Endothelial cell of umbilical vein (primary cell): ENCODE data around the gene DDIT4. TPM values are rescaled to one million over a fixed set of nuclear protein-coding genes. Genes with fewer than 3 reads are reported as not detected.
A peak's percentile ranks its signal among the peaks of the same experiment; 100 is the strongest.

ENCODE experiments used
- BruUV-seq: library from RNA; stranded (reverse); fragments of 400-500 nt; replicated peaks from 2 replicates; lab custom pipeline; 2021; lab: Mats Ljungman, UMichigan
- CTCF ChIA-PET: fragments of 300-600, 350-600 bp; sonication (Branson Sonifier 250); formaldehyde crosslinking; loops from one replicate; lab custom pipeline; 2021; ENCODE audit warnings: antibody characterized with exemption, inconsistent platforms; lab: Charles Lee
- POLR2A ChIA-PET: fragments of 300-600, 350-600 bp; sonication (Branson Sonifier 250); formaldehyde crosslinking; loops from one replicate; lab custom pipeline; 2021; ENCODE audit warnings: antibody characterized with exemption, inconsistent platforms; lab: Charles Lee
- DNase-seq: peaks from one replicate; pipeline ENCODE4 v3.0.0-alpha.2; 2011; ENCODE audit warnings: low read depth, low spot score
- FAIRE-seq: peaks from 2 replicates; lab custom pipeline; 2011; peaks lifted over from hg19 to GRCh38; lab: Jason Lieb, UNC
- H2AFZ ChIP-seq: 2 replicates; pipeline ENCODE4 v1.6.0; 2012; ENCODE audit warnings: low read depth, low read length, control low read depth, inconsistent platforms
- H3K27ac ChIP-seq: 2 replicates; pipeline ENCODE4 v1.5.1; 2011; ENCODE audit warnings: low read depth, mild to moderate bottlenecking, control low read depth, low read length, moderate library complexity; ENCODE audit not compliant: insufficient read depth
- H3K27me3 ChIP-seq, 2 experiments: 2 replicates each; pipeline versions ENCODE4 v1.6.0 to v1.6.1; 2011; ENCODE audit warnings: low read length in 2 of 2, mixed read lengths in 1 of 2; ENCODE audit not compliant: control insufficient read depth in 2 of 2, insufficient read depth in 2 of 2
- H3K36me3 ChIP-seq, 2 experiments: 2 replicates in 1 of 2; 3 replicates in 1 of 2; pipeline ENCODE4 v1.5.1; 2011; ENCODE audit warnings: low read length in 2 of 2, mild to moderate bottlenecking in 1 of 2, moderate library complexity in 1 of 2; ENCODE audit not compliant: control insufficient read depth in 2 of 2, insufficient read depth in 2 of 2; ENCODE audit errors: extremely low read depth in 1 of 2
- H3K4me1 ChIP-seq: 3 replicates; pipeline ENCODE4 v1.5.1; 2011; ENCODE audit warnings: mild to moderate bottlenecking, low read length; ENCODE audit not compliant: control insufficient read depth, insufficient read depth; ENCODE audit errors: extremely low read depth
- H3K4me2 ChIP-seq: 2 replicates; pipeline ENCODE4 v1.6.1; 2011; ENCODE audit warnings: low read length, control low read depth, mixed read lengths; ENCODE audit not compliant: insufficient read depth
- H3K4me3 ChIP-seq, 3 experiments: fragments of 200-600 bp in 1 of 3; sonication (generic), shearing (Covaris generic) in 1 of 3; replicated peaks in 1 of 3; 2 replicates each; pipeline ENCODE4 v1.5.1; 2011 to 2016; ENCODE audit warnings: control low read depth in 3 of 3, low read length in 3 of 3, mild to moderate bottlenecking in 2 of 3, inconsistent platforms in 1 of 3, low read depth in 1 of 3, moderate library complexity in 1 of 3; ENCODE audit not compliant: insufficient read depth in 1 of 3
- H3K79me2 ChIP-seq: 2 replicates; pipeline ENCODE4 v1.6.0; 2012; ENCODE audit warnings: low read length, inconsistent platforms; ENCODE audit not compliant: control insufficient read depth, insufficient read depth
- H3K9ac ChIP-seq: replicated peaks from 2 replicates; pipeline ENCODE3; 2011; ENCODE audit warnings: low read length, control low read depth; ENCODE audit not compliant: insufficient read depth; ENCODE audit errors: extremely low read depth
- H3K9me1 ChIP-seq: replicated peaks from 3 replicates; pipeline ENCODE4 v1.6.0; 2011; ENCODE audit warnings: mild to moderate bottlenecking, low read length; ENCODE audit not compliant: control insufficient read depth, insufficient read depth; ENCODE audit errors: extremely low read depth
- H3K9me3 ChIP-seq: replicated peaks from 2 replicates; pipeline ENCODE4 v1.5.1; 2012; ENCODE audit warnings: low read length, inconsistent platforms; ENCODE audit not compliant: control insufficient read depth, insufficient read depth
- H4K20me1 ChIP-seq: replicated peaks from 2 replicates; pipeline ENCODE3; 2011; ENCODE audit warnings: mild to moderate bottlenecking, low read length; ENCODE audit not compliant: control insufficient read depth, insufficient read depth; ENCODE audit errors: extremely low read depth
- EZH2 ChIP-seq: IDR thresholded peaks from 2 replicates; pipeline ENCODE4 v1.6.1; 2012; ENCODE audit warnings: borderline replicate concordance, low read depth, mild to moderate bottlenecking, moderate library complexity, low read length, inconsistent platforms; ENCODE audit not compliant: severe bottlenecking
- FOS ChIP-seq: IDR thresholded peaks from 2 replicates; pipeline ENCODE4 v1.6.1; 2011; ENCODE audit warnings: mild to moderate bottlenecking, low read length, moderate library complexity, borderline replicate concordance; ENCODE audit not compliant: insufficient read depth
- GATA2 ChIP-seq: IDR thresholded peaks from 2 replicates; pipeline ENCODE4 v1.7.0; 2011; ENCODE audit warnings: low read depth, mild to moderate bottlenecking, moderate library complexity, mixed read lengths, low read length; ENCODE audit not compliant: insufficient read length, insufficient read depth
- JUN ChIP-seq: IDR thresholded peaks from 2 replicates; pipeline ENCODE4 v1.6.1; 2011; ENCODE audit warnings: borderline replicate concordance, low read depth; ENCODE audit not compliant: insufficient read length, insufficient read depth
- MYC ChIP-seq: IDR thresholded peaks from one replicate; pipeline ENCODE4 v1.6.1; 2011; ENCODE audit warnings: mild to moderate bottlenecking, low read depth, low read length
- POLR2AphosphoS5 ChIP-seq: IDR thresholded peaks from 2 replicates; pipeline ENCODE4 v1.6.1; 2012; ENCODE audit warnings: low read depth, mild to moderate bottlenecking, control low read depth, low read length, moderate library complexity; ENCODE audit not compliant: insufficient read depth
- dilution Hi-C: fragments of 300-500 bp; cut with MboI; formaldehyde crosslinking; loops from one replicate; pipeline ENCODE4 v1.15.0; 2019; ENCODE audit warnings: low sequenced_read_pairs; ENCODE audit not compliant: extremely low pct_ligation_motif_present
- intact Hi-C: fragments of 100-400 bp; cut with micrococcal nuclease; formaldehyde crosslinking; loops from one replicate; pipeline ENCODE4 v1.10.0; 2022
- polyA plus RNA-seq, 4 experiments: library from polyadenylated mRNA; depleted of rRNA in 3 of 4; stranded (reverse) in 3 of 4; unstranded in 1 of 4; fragments of >200 nt; gene quantifications; 2 replicates each; pipeline versions ENCODE4 v1.2.1 to v1.2.3, GENCODE V29; 2011 to 2012; ENCODE audit warnings: missing spikeins in 1 of 4
- total RNA-seq: library from RNA; stranded (reverse); gene quantifications from 2 replicates; pipeline ENCODE4 v1.2.3, GENCODE V29; 2021

The DDIT4 gene
- total and polyA plus RNA-seq, 2 donors (not counting 3 experiments of a cell fraction or from before 2014, with no cell fraction given), result 60.4 to 65.3 TPM

DNA sequence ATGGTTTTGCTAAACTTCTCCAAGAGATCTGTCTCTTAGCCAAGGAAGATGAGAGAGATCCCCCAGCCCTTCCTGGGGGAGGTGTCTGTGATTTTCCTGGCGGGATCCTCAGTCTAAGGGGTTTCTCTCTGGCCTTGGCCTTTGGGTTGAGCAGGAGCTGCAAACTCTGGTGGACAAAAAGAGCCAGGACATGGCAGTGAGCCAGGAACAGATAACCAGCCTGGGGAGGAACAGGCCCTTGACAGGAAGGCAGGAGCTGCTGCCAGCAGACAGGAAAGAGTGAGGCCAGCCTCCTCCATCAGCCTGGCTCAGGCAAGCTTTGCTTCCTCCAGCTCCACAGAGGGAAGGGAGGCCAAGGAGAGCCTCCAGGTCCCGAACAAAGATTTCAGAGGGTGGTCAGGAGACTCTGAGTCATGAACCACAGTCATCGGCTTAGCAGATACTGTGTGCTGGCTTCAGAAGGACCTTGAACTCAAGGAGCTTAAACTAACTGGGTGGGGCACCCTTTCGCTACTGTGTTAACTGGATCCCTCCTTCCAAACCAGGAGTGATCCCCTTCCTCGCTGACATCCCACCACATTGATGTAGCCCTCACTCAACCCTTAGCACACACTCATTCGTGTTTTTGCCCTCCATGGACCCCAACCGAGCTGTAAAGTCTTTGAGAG lies 34.7 kb downstream of the DDIT4 start:
- H3K79me2 ChIP-seq, result no peaks in the 10 kb centered on the region
- FAIRE-seq (peak; percentile 87), DNase-seq (peak; percentile 74)
- H4K20me1 ChIP-seq, result no peaks in the 10 kb centered on the region
- H3K4me2 ChIP-seq, result no peak overlapping the region
- CTCF ChIA-PET, result interaction anchor here (0.7 to 1.6 kb wide), 9 partner anchors 11 to 126 kb away, joined by 3 to 9 read pairs (median 3); no protein-coding TSS in a partner anchor
- TF ChIP-seq FOS (peak; percentile 74), GATA2 (peak; percentile 38), POLR2AphosphoS5 (peak; percentile 59), EZH2 (no peak), JUN (peak; percentile 33), MYC (no peak)
- H3K4me1 ChIP-seq, result peaks cover 28% of the 10 kb centered on the region
- H3K4me3 ChIP-seq, result no peak overlapping the region
- peak overlapping the region; percentile 47 for H3K27ac ChIP-seq
- no peaks in the 10 kb centered on the region for H3K27me3 ChIP-seq
- no peak overlapping the region for H3K9ac ChIP-seq
- no TSS peak for BruUV-seq
- H3K9me3 ChIP-seq, result no peaks in the 10 kb centered on the region
- no peaks in the 10 kb centered on the region for H3K36me3 ChIP-seq
- intact Hi-C loops (loop anchor here (1.0 kb wide), 2 partner anchors 10 to 11 kb away; no protein-coding TSS in a partner anchor), dilution Hi-C loops (no loop called here)
- H3K9me1 ChIP-seq, result no peaks in the 10 kb centered on the region
- POLR2A ChIA-PET, result interaction anchor here (1.2 to 2.3 kb wide), 3 partner anchors 10 to 34 kb away, joined by 3 to 17 read pairs (median 7); partner anchors contain the start of gene DDIT4
- peak overlapping the region; percentile 52 for H2AFZ ChIP-seq
